Choroid plexus epithelial cell (primary cell): ENCODE results near the gene EPHB1.

Experiments used
- DNase-seq: peaks from one replicate; pipeline ENCODE4 v3.0.0-alpha.2; 2010; ENCODE audit warnings: low read depth
- H3K4me3 ChIP-seq: 2 replicates; pipeline ENCODE4 v1.5.1; 2011; ENCODE audit warnings: low read depth, mild to moderate bottlenecking, control low read depth, low read length, moderate library complexity
- CTCF ChIP-seq: conservative IDR thresholded peaks from 2 replicates; pipeline ENCODE4 v1.5.1; 2011; ENCODE audit warnings: low read depth, mild to moderate bottlenecking, control low read depth, inconsistent platforms, low read length, moderate library complexity

Gene EPHB1

DNA sequence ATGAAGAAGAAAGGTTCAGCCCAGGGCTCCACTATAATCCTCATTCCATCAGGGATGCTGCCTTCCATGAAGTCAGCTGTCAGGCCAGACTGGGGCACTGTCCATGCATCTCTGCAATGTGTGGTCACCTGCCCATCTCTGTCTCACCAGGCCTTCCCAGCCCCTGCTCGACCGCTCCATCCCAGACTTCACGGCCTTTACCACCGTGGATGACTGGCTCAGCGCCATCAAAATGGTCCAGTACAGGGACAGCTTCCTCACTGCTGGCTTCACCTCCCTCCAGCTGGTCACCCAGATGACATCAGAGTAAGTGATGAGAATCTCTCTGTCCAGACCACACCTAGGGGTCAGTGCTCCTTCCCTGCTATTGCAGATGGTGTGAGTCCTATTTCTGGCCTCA is 454.1 kb downstream of the EPHB1 start:
- no peak overlapping the region for H3K4me3 ChIP-seq
- TF ChIP-seq CTCF = no peak
- no peak for DNase-seq

DNA sequence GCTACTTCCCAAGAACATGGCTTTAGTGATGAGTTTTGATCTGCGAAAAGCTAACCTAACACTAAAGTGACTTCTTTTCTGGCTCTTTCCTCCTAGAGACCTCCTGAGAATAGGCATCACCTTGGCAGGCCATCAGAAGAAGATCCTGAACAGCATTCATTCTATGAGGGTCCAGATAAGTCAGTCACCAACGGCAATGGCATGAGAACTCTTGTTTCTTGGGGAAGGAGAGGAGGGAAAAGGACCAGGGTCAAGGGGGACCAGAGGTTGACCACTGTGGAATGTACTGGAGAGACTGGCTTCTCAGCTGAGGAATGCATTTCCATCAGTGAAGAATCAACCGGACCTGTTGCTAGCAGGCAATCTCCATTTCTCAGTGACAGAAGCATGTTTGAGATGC is 463.9 kb downstream of the EPHB1 start:
- no peak for TF ChIP-seq CTCF
- DNase-seq = no peak
- no peak overlapping the region for H3K4me3 ChIP-seq

GRCh38 chr3:135260025-135260424 is 465.0 kb downstream of the EPHB1 start:
- no peak for TF ChIP-seq CTCF
- no peak for DNase-seq
- no peak overlapping the region for H3K4me3 ChIP-seq

- no peak overlapping the region for H3K4me3 ChIP-seq
- no peak for TF ChIP-seq CTCF
- DNase-seq = no peak
These were observed 466.2 kb downstream of the EPHB1 start for GRCh38 chr3:135261214-135261775.

DNA sequence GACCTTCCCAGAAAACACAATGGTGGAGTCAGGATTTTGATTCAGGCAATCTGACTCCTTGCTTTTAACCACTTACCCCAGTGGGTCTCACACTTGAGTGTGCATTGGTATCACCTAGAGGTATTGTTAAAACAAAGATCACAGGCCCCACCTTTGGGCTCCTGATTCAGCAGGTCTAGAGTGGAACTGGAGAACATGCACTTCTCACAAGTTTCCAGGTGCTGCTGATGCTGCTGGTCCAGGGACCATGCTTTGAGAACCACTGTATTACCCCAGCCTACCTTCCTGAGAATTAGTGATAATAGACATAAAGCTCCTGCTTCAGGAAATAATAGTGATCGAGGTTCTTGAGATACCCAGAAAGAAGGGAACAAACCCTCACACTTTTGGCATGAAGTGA is 466.9 kb downstream of the EPHB1 start:
- no peak overlapping the region for H3K4me3 ChIP-seq
- DNase-seq = no peak
- TF ChIP-seq CTCF = no peak

- no peak overlapping the region for H3K4me3 ChIP-seq
- no peak for DNase-seq
- no peak for TF ChIP-seq CTCF
These were observed 467.4 kb downstream of the EPHB1 start for GRCh38 chr3:135262441-135262840.

GRCh38 chr3:135263331-135263730 is 468.3 kb downstream of the EPHB1 start:
- no peak for TF ChIP-seq CTCF
- H3K4me3 ChIP-seq = no peak overlapping the region
- no peak for DNase-seq
